ENCODE measurements around the gene SLC44A3. TPM values are rescaled to one million over a fixed set of nuclear protein-coding genes. Genes with fewer than 3 reads are reported as not detected.

Gene SLC44A3
- total RNA-seq, 2 donors from 2014 or later: not detected

- DNase-seq (ENCODE audit: low spot score in 2 of 2) (no peak), ATAC-seq (no peak)
- no peaks in the 10 kb centered on the region for H3K36me3 Mint-ChIP-seq
- no peaks in the 10 kb centered on the region for H3K9me3 Mint-ChIP-seq
- H3K27ac Mint-ChIP-seq: no peak overlapping the region
These were observed 85.0 kb downstream of the SLC44A3 start for GRCh38 chr1:94905207-94905606.

GRCh38 chr1:94906382-94906781, 86.2 kb downstream of the SLC44A3 start:
- Mint-ChIP-seq H3K36me3 (no peaks in the 10 kb centered on the region), H3K9me3 (no peaks in the 10 kb centered on the region)

GRCh38 chr1:94907136-94907535, 87.0 kb downstream of the SLC44A3 start:
- H3K9me3 Mint-ChIP-seq: no peaks in the 10 kb centered on the region

More at GRCh38 chr1:94906382-94906781, 86.2 kb downstream of the SLC44A3 start:
- DNase-seq (ENCODE audit: low spot score in 2 of 2): no peak
- ATAC-seq: no peak
- H3K27ac Mint-ChIP-seq: no peak overlapping the region

GRCh38 chr1:94908190-94908589, 88.0 kb downstream of the SLC44A3 start:
- Mint-ChIP-seq H3K36me3 (no peaks in the 10 kb centered on the region), H3K27ac (no peak overlapping the region), H3K9me3 (no peaks in the 10 kb centered on the region)
- ATAC-seq (no peak), DNase-seq (ENCODE audit: low spot score in 2 of 2) (no peak)

More at GRCh38 chr1:94907136-94907535, 87.0 kb downstream of the SLC44A3 start:
- DNase-seq (ENCODE audit: low spot score in 2 of 2): no peak
- no peak for ATAC-seq
- no peak overlapping the region for H3K27ac Mint-ChIP-seq
- H3K36me3 Mint-ChIP-seq: no peaks in the 10 kb centered on the region

- DNase-seq (ENCODE audit: low spot score in 2 of 2): no peak
- no peaks in the 10 kb centered on the region for H3K36me3 Mint-ChIP-seq
- ATAC-seq: no peak
- no peaks in the 10 kb centered on the region for H3K9me3 Mint-ChIP-seq
- no peak overlapping the region for H3K27ac Mint-ChIP-seq
These were observed 88.8 kb downstream of the SLC44A3 start for GRCh38 chr1:94908965-94909364.

- Mint-ChIP-seq H3K9me3 (no peaks in the 10 kb centered on the region), H3K27ac (no peak overlapping the region), H3K36me3 (no peaks in the 10 kb centered on the region)
- DNase-seq (ENCODE audit: low spot score in 2 of 2) (no peak), ATAC-seq (no peak)
These were observed 89.3 kb downstream of the SLC44A3 start for GRCh38 chr1:94909486-94909885.

GRCh38 chr1:94912263-94913184, 92.4 kb downstream of the SLC44A3 start:
- peaks cover 0 to 4% of the 10 kb centered on the region in 2 donors for H3K9me3 Mint-ChIP-seq
- ATAC-seq: no peak
- H3K27ac Mint-ChIP-seq: no peak overlapping the region

GRCh38 chr1:94917251-94917650, 97.1 kb downstream of the SLC44A3 start:
- Mint-ChIP-seq H3K9me3 (peaks cover 0 to 4% of the 10 kb centered on the region in 2 donors), H3K36me3 (no peaks in the 10 kb centered on the region), H3K27ac (no peak overlapping the region)
- DNase-seq (ENCODE audit: low spot score in 2 of 2): no peak
- no peak for ATAC-seq

More at GRCh38 chr1:94912263-94913184, 92.4 kb downstream of the SLC44A3 start:
- H3K36me3 Mint-ChIP-seq: no peaks in the 10 kb centered on the region
- DNase-seq (ENCODE audit: low spot score in 2 of 2): no peak

GRCh38 chr1:94919241-94920030, 99.3 kb downstream of the SLC44A3 start:
- no peak for ATAC-seq
- Mint-ChIP-seq H3K27ac (no peak overlapping the region), H3K36me3 (no peaks in the 10 kb centered on the region), H3K9me3 (peaks cover 0 to 4% of the 10 kb centered on the region in 2 donors)
- DNase-seq (ENCODE audit: low spot score in 2 of 2): no peak

GRCh38 chr1:94920061-94920460, 99.9 kb downstream of the SLC44A3 start:
- Mint-ChIP-seq H3K36me3 (peaks cover 0 to 3% of the 10 kb centered on the region in 2 donors), H3K9me3 (peaks cover 0 to 4% of the 10 kb centered on the region in 2 donors), H3K27ac (no peak overlapping the region)
- ATAC-seq (no peak), DNase-seq (ENCODE audit: low spot score in 2 of 2) (no peak)

GRCh38 chr1:94921977-94922376, 101.8 kb downstream of the SLC44A3 start:
- H3K36me3 Mint-ChIP-seq: peaks cover 0 to 14% of the 10 kb centered on the region in 2 donors
- no peak overlapping the region for H3K27ac Mint-ChIP-seq
- no peaks in the 10 kb centered on the region for H3K9me3 Mint-ChIP-seq
- ATAC-seq: no peak
- no peak for DNase-seq (ENCODE audit: low spot score in 2 of 2)

GRCh38 chr1:94922761-94923331, 102.7 kb downstream of the SLC44A3 start:
- Mint-ChIP-seq H3K9me3 (no peaks in the 10 kb centered on the region), H3K36me3 (peaks cover 0 to 18% of the 10 kb centered on the region in 2 donors), H3K27ac (no peak overlapping the region)
- ATAC-seq: no peak
- no peak for DNase-seq (ENCODE audit: low spot score in 2 of 2)

GRCh38 chr1:94925004-94925403, 104.8 kb downstream of the SLC44A3 start:
- ATAC-seq (no peak), DNase-seq (ENCODE audit: low spot score in 2 of 2) (no peak)
- Mint-ChIP-seq H3K27ac (no peak overlapping the region), H3K36me3 (peaks cover 0 to 22% of the 10 kb centered on the region in 2 donors), H3K9me3 (no peaks in the 10 kb centered on the region)

- H3K9me3 Mint-ChIP-seq: no peaks in the 10 kb centered on the region
- H3K36me3 Mint-ChIP-seq: peaks cover 0 to 22% of the 10 kb centered on the region in 2 donors
- no peak overlapping the region for H3K27ac Mint-ChIP-seq
- no peak for ATAC-seq
- DNase-seq (ENCODE audit: low spot score in 2 of 2): peak in 1 of 2 donors; percentile 5
These were observed 105.5 kb downstream of the SLC44A3 start for GRCh38 chr1:94925561-94926125.

GRCh38 chr1:94926126-94926914, 106.2 kb downstream of the SLC44A3 start:
- ATAC-seq: peak; percentile 52

GRCh38 chr1:94926915-94927404, 106.8 kb downstream of the SLC44A3 start, which contains the start of gene CNN3:
CNN3 (minus strand) TSS chr1:94927110; CDS start chr1:94926894, 216 bp downstream.
- ATAC-seq: peak; percentile 89 to 91
- Mint-ChIP-seq H3K9me3 (no peaks in the 10 kb centered on the region), H3K27ac (peak within 1 kb of the TSS in 1 of 2 donors; percentile 66), H3K36me3 (peaks cover 0 to 22% of the 10 kb centered on the region in 2 donors)
- peak; percentile 64 to 66 for DNase-seq (ENCODE audit: low spot score in 2 of 2)

More at GRCh38 chr1:94926126-94926914, 106.2 kb downstream of the SLC44A3 start:
- no peaks in the 10 kb centered on the region for H3K9me3 Mint-ChIP-seq
- no peak overlapping the region for H3K27ac Mint-ChIP-seq
- peaks cover 0 to 22% of the 10 kb centered on the region in 2 donors for H3K36me3 Mint-ChIP-seq
- DNase-seq (ENCODE audit: low spot score in 2 of 2): peak in 1 of 2 donors; percentile 44
